Measurements from ENCODE around the gene ADCYAP1R1.

ADCYAP1R1 gene

GRCh38 chr7:31068006-31068675 lies 16.0 kb downstream of the ADCYAP1R1 start:
- no peak for DNase-seq (ENCODE audit: low spot score)

GRCh38 chr7:31069860-31070555 lies 17.9 kb downstream of the ADCYAP1R1 start:
- no peak for DNase-seq (ENCODE audit: low spot score)

- no peak for DNase-seq (ENCODE audit: low spot score)
Observed at GRCh38 chr7:31070991-31071644, 19.0 kb downstream of the ADCYAP1R1 start.

GRCh38 chr7:31071645-31072029 lies 19.5 kb downstream of the ADCYAP1R1 start:
- DNase-seq (ENCODE audit: low spot score): no peak

- DNase-seq (ENCODE audit: low spot score): no peak
Observed at GRCh38 chr7:31073326-31074119, 21.4 kb downstream of the ADCYAP1R1 start.

GRCh38 chr7:31074120-31074383 lies 21.9 kb downstream of the ADCYAP1R1 start:
- no peak for DNase-seq (ENCODE audit: low spot score)

GRCh38 chr7:31074403-31075085 lies 22.4 kb downstream of the ADCYAP1R1 start:
- no peak for DNase-seq (ENCODE audit: low spot score)

- no peak for DNase-seq (ENCODE audit: low spot score)
Observed at GRCh38 chr7:31075086-31075405, 22.9 kb downstream of the ADCYAP1R1 start.

GRCh38 chr7:31076051-31076450 lies 23.9 kb downstream of the ADCYAP1R1 start:
- DNase-seq (ENCODE audit: low spot score): no peak

GRCh38 chr7:31076641-31077310 lies 24.7 kb downstream of the ADCYAP1R1 start:
- DNase-seq (ENCODE audit: low spot score): no peak

GRCh38 chr7:31077484-31078362 lies 25.6 kb downstream of the ADCYAP1R1 start:
- DNase-seq (ENCODE audit: low spot score): no peak

GRCh38 chr7:31078363-31078990 lies 26.4 kb downstream of the ADCYAP1R1 start:
- DNase-seq (ENCODE audit: low spot score): no peak

GRCh38 chr7:31079126-31079823 lies 27.2 kb downstream of the ADCYAP1R1 start:
- no peak for DNase-seq (ENCODE audit: low spot score)

GRCh38 chr7:31079824-31080511 lies 27.9 kb downstream of the ADCYAP1R1 start:
- no peak for DNase-seq (ENCODE audit: low spot score)

- no peak for DNase-seq (ENCODE audit: low spot score)
Observed at GRCh38 chr7:31080763-31081162, 28.7 kb downstream of the ADCYAP1R1 start.

GRCh38 chr7:31082017-31082416 lies 29.9 kb downstream of the ADCYAP1R1 start:
- DNase-seq (ENCODE audit: low spot score): no peak

GRCh38 chr7:31082447-31082846 lies 30.3 kb downstream of the ADCYAP1R1 start:
- DNase-seq (ENCODE audit: low spot score): no peak

- no peak for DNase-seq (ENCODE audit: low spot score)
Observed at GRCh38 chr7:31083210-31083786, 31.2 kb downstream of the ADCYAP1R1 start.

- DNase-seq (ENCODE audit: low spot score): no peak
Observed at GRCh38 chr7:31084226-31084625, 32.1 kb downstream of the ADCYAP1R1 start.

All from HuH-7 (cell line).